Esophagus mucosa (tissue), 1 donor: Measurements from ENCODE around the gene CERKL. TPM values are rescaled to one million over a fixed set of nuclear protein-coding genes. Genes with fewer than 3 reads are reported as not detected.

Experiments
- ATAC-seq: fragments of 200-7000 bp; cut with Tn5 transposase; one replicate; pipeline ENCODE4 v1.9.1; 2020
- total RNA-seq: library from RNA; stranded (reverse); gene quantifications from one replicate; pipeline ENCODE4 v1.2.4, GENCODE V29; 2023
- donor health status: DM: yes; HTN: yes; CAD: no.

CERKL gene
- total RNA-seq, 1 donor from 2014 or later, result not detected

DNA sequence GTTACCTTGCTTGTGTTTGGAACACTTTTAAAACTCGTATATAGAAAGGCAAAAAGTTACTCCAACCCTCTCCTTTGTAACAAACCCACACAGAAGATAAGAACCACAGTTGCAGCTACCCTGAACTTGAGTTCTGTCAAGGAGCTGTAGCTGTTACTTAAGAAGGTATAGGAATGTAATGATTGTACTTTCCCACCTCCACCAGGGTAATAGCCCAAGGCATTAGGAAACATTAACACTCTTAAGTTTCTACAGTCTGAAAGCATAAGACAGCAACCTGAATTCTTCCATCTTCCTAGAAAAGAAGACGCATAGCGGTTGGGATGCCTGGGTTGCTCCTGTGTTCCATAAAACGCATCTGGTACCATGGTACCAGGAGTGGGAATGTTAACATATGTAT, 156.7 kb downstream of the CERKL start:
- ATAC-seq, result no peak

DNA sequence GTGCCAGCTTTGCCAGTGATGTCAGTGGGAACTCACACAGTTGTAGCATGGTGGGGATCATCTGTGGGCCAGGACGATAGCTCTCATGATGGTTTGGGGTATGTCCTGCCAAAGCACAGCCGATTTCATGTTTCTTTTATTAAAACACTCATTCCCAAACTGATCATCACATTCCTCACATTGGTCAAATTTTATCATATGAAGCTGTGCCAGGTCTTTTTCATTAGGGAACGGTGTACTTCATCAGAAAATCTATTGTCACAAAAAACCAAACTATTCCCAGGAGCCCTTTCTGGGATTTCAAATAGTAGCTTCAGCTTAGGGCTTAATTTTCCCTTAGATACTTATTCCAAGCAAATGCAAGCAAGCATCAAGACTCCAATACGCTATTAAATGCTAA, 157.7 kb downstream of the CERKL start:
- no peak for ATAC-seq

Other genes with a start within 250 kb of the CERKL start
- gene ITGA4, start 199.7 kb downstream of the CERKL start, total RNA-seq, result 1.3 TPM
- not detected for gene NEUROD1, start 23.4 kb upstream of the CERKL start, total RNA-seq
- 73.7 TPM for gene ITPRID2, start 234.6 kb upstream of the CERKL start, total RNA-seq